Loucy (cell line): ENCODE data around the gene TRIM37.

Experiments used
- CTCF ChIP-seq: fragments of 200-600 bp; sonication (generic); conservative IDR thresholded peaks from 2 replicates; pipeline ENCODE4 v1.5.1; 2014; ENCODE audit warnings: mild to moderate bottlenecking, antibody characterized with exemption, low read length
- EZH2phosphoT487 ChIP-seq: fragments of 200-600 bp; IDR thresholded peaks from 2 replicates; pipeline ENCODE4 v1.6.1; 2018; ENCODE audit warnings: antibody characterized with exemption, mild to moderate bottlenecking, moderate library complexity, borderline replicate concordance

- TF ChIP-seq CTCF, result no peak
- no peak for TF ChIP-seq EZH2phosphoT487
Observed at GRCh38 chr17:59002126-59002525, 104.6 kb downstream of the TRIM37 start.
